GM21717 (cell line): ENCODE measurements around the gene TSPYL1.
"Not testable (repeated sequence)": the region's sequence is repeated elsewhere in the genome, so short reads cannot be mapped to it uniquely, and the experiment has no call there.

ENCODE experiments used
- ATAC-seq: cut with Tn5 transposase; IDR thresholded peaks from one replicate; pipeline ENCODE4 v1.9.1; 2021; ENCODE audit warnings: mild to moderate bottlenecking, moderate library complexity; ENCODE audit not compliant: unreplicated experiment

TSPYL1 gene

DNA sequence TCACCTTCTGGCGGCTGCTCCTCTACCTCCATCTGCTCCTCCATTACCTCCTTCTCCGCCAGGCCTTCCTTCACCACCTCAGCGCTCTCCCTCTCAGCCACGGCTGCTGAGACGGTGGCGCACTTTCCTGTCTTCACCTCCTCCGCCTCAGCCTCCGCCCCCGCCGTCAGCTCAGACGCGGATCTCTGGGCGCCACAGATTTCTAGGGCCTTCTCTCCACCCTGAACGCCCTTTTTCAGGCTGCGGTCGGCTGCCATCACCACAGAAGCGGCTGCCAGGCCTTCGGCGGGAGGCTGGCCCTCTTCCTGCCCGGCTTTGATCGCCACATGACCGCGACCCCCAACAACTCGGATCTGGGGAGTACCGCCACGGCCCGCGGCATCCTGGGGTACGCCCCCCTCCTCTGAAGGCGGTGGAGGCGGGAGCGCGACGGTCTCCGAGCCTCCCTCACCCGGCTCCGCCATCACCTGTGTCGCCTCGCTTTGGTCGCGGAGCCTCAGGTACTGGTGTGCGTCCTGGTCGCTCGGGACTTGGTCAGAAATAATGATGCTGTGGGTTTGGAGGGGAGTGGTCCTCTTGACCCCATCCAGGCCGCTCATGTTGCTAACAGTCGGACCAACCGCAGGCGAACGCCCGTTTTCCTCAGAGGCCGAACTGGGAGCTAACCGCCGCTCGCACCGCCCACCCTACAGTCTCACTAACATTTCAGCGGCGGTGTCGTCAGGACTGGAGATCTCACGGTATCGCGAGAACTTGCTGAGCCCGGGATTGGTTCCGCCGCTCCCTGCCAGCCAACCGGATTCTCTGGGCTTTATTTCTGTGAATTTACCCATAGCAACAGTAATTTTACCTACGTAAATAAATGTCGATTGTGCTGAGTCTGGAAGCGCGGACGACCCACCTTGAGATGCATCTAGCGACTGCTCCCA is at the start of gene TSPYL1:
Gene TSPYL1, minus strand, starts transcription at position 699 of the 929 bp plus-strand sequence. Its CDS starts 100 bp downstream, at position 599.
- peak; percentile 96 for ATAC-seq

DNA sequence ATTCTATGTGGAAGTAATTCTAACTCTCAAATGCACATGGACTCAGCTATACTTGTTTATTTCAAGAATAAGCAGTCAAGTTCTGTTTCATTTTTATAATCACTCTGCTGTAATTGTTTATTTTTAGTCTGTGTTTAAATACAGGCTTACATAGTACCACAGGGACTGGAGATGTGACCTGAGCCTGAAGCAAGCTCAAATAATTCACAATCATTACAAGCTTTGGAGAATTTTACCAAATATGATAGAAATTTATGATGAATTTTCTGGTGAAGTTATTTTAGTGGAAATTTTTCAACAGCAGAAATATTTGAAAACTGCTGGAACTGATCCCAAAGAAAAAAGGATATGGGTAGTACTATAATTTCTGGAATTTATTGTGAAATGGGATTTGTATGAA is 49.4 kb upstream of the TSPYL1 start:
- no peak for ATAC-seq

- ATAC-seq = no peak
Measured at GRCh38 chr6:116328528-116328903, 48.8 kb upstream of the TSPYL1 start.

DNA sequence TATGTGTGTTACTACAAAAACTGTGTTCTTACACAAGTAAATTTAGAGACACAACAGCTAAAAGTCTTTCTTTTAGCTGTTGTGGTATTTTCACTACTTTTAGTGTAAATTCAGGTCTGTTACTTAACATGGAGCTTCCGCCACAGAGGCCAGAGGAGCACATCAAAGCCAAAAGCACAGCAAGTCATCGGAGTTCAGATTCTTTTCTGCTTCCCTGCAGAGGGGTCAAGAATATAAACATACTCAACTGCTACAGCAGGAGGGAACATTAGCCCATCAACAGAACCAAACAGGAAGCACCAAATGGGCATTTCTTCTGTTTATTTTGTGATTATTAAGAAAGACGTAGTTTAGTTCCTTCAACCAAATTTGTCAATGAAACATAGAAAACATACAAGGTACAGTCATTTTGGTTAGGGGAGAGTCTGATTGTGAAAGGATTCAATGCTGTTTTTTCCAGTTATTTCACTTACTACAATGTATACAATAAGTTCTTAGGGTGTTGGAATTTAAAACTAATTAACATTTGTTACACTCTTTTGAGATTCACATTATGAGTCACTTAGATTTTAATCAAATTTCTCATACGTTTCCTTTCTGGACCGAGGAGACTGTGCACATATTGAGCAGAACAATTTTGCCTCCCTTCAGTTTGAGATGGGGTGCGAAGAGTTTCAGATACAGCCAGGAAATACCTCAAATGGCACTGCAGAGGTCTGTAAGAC is 48.2 kb upstream of the TSPYL1 start:
- ATAC-seq = no peak

DNA sequence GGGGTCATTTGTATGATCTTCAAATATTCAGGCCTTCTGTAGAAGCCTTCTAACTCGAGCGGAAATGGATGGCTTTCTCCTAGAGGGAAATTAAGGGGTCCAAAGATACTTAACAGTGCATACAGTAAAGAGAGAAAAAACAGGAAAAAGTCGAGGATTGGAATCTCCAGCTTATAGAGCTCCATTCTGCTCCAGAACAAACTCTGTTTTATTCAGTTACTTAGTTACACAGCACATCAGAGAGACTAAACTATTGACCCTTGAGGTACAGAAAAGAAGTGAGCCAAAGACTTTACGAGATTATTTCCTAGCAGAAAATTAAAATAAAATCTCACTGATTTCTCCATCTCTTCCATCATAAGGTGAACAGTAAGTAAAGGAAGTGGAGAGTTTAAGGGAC is 47.3 kb upstream of the TSPYL1 start:
- no peak for ATAC-seq

GRCh38 chr6:116326181-116326671 is 46.5 kb upstream of the TSPYL1 start:
- no peak for ATAC-seq

- ATAC-seq = not testable (repeated sequence)
Measured at GRCh38 chr6:116325634-116326132, 46.0 kb upstream of the TSPYL1 start.

- no peak for ATAC-seq
Measured at GRCh38 chr6:116323863-116324262, 44.1 kb upstream of the TSPYL1 start.

- ATAC-seq = not testable (repeated sequence)
Measured at GRCh38 chr6:116321933-116322332, 42.2 kb upstream of the TSPYL1 start.

GRCh38 chr6:116316772-116317467 is 37.2 kb upstream of the TSPYL1 start:
- ATAC-seq = no peak

DNA sequence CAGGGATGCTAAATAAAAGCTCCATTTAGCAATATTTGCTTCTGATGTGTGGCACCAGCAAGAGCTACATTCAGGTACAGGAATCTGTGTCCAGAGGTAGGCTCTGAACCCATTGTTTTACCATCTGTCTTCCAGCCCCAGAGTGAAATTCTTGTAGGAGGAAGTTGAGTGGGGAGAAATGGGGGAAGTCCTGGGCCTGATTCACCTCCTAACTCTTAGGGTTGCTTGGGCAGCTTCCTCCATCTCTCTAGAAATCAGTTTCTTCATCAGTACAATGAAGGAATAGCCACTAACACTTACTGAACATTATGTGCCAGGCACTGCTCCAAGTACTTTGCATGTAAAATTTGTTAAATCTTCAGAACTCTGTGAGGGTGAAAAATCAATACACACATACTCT is 35.1 kb upstream of the TSPYL1 start:
- peak; percentile 80 for ATAC-seq

- no peak for ATAC-seq
Measured at GRCh38 chr6:116314218-116314617, 34.5 kb upstream of the TSPYL1 start.

- no peak for ATAC-seq
Measured at GRCh38 chr6:116313101-116313776, 33.5 kb upstream of the TSPYL1 start.

DNA sequence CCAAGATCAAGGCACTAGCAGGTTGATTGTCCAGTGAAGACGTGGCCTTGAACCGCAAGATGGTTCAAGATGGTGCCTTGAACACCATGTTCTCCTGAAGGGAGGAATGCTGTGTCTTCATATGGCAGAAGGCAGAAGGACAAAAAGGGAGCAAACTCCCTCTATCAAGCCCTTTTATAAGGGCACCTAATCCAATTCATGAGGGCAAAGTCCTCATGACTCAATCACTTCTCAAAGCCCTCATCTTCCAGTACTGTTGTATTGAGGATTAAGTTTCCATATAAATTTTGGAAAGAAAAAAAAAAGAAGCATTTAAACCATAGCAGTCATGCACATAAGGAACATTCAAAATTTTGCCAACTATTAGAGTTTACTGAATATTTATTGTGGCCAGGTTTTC is 29.9 kb upstream of the TSPYL1 start:
- no peak for ATAC-seq

- ATAC-seq = no peak
Measured at GRCh38 chr6:116309001-116309400, 29.3 kb upstream of the TSPYL1 start.

DNA sequence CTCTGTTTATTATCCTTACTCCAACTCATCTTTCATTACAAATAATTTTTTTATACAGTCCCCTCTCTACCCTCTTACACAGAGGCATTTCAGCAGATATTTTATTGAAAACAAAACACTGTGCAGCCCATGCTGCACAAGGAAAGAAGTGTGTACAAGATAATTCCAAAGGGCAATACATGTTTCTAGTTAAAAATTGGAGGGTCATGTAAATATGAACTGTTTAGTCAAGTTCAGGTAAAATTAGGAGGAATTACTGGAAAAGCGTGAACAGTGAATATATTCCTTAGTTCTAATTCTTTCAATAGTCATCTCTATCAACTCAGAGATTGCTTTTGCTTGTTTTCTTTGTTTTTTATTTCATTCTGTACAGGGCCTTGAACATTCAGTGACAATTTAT is 27.9 kb upstream of the TSPYL1 start:
- ATAC-seq = no peak

DNA sequence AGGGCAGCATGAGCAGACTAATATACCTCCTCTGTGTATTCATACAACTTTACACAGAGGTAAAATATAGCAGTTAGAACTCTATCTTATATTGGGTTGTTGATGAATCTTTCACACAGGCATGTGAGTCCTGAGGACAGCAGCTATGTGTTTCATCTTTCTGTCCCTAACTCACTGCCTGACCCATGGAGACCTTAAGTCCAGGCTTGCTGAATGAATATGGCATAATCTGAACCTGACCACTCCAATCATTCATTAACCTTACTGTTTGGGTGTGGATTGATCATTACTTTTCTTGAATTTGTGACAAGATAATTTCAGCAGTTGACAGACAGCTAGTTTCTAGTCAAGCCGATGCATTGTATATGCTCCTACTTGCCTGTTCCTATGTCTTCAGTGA is 27.3 kb upstream of the TSPYL1 start:
- no peak for ATAC-seq

- no peak for ATAC-seq
Measured at GRCh38 chr6:116304538-116305097, 24.9 kb upstream of the TSPYL1 start.

DNA sequence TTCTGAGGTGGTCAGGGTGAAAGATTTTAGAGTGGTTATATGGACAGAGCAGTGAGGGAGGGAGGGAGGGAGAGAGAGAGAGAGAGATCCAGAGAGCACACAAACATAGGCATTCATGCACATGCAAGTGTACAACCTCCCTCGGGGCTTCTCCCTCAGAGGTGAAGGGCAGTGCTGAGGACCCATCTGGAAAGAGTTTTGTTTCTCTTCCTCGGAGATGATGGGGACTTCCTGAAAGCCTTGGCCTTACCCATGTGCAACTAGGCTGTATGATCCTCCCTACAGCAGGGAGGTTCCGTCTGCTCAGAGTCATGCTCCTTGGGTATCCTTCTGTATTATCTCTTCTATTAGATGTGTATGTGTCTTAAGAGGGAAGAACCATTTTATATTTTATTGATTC is 21.4 kb upstream of the TSPYL1 start:
- no peak for ATAC-seq

DNA sequence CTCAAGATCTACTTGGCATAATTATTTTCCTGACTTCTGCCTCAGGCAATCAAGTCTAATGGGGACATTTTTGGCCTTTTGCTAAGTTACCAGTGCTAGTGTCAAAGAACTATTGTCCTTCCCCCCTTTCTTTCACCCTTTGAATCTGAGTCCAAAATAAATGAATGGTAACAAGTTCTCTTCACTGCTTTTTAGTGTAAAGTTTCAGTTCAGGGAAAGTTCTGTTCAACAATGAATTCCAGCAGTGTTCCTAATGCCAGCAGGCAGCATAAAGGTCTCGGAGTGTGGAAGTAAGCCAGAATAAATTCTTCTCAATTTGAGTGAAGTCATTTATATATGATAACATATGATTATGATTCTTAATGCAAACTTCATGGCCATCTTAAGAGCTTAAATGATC is 20.8 kb upstream of the TSPYL1 start:
- no peak for ATAC-seq
